Natural killer cell (primary cell): ENCODE measurements around the gene PPP1R15B. TPM values are rescaled to one million over a fixed set of nuclear protein-coding genes. Genes with fewer than 3 reads are reported as not detected.

Source experiments
- ATAC-seq, 3 donors: fragments of 150-1000 bp in 2 of 3; fragments of 200-7000 bp in 1 of 3; cut with Tn5 transposase; 1 replicate in 1 of 3; 2 replicates in 2 of 3; pipeline ENCODE4 v1.10.0; 2021; ENCODE audit warnings: mild to moderate bottlenecking in 2 of 3, moderate library complexity in 2 of 3
- DNase-seq, 2 donors: peaks; one replicate each; pipeline versions ENCODE4 v3.0.0 to v3.0.0-alpha.2; 2013 to 2021; ENCODE audit warnings: mixed read lengths in 1 of 2
- H3K27ac ChIP-seq: one replicate; pipeline ENCODE4 v1.5.1; 2013; ENCODE audit warnings: mild to moderate bottlenecking, low read length
- H3K27me3 ChIP-seq: one replicate; pipeline ENCODE4 v1.6.1; 2013; ENCODE audit warnings: low read length; ENCODE audit not compliant: control insufficient read depth, insufficient read depth
- H3K36me3 ChIP-seq: one replicate; pipeline ENCODE4 v1.6.1; 2013; ENCODE audit warnings: low read length; ENCODE audit not compliant: control insufficient read depth, insufficient read depth
- H3K4me1 ChIP-seq: one replicate; pipeline ENCODE4 v1.6.1; 2013; ENCODE audit warnings: low read length; ENCODE audit not compliant: control insufficient read depth, insufficient read depth
- H3K4me3 ChIP-seq: one replicate; pipeline ENCODE4 v1.5.1; 2013; ENCODE audit warnings: low read length
- H3K9me3 ChIP-seq: one replicate; pipeline ENCODE4 v1.6.1; 2013; ENCODE audit warnings: low read length; ENCODE audit not compliant: control insufficient read depth, insufficient read depth
- H3K27ac Mint-ChIP-seq, 2 donors: one replicate each; pipeline ENCODE4 v1.8.0; 2022; ENCODE audit warnings: mild to moderate bottlenecking in 2 of 2, mixed read lengths in 2 of 2, moderate library complexity in 1 of 2
- H3K27me3 Mint-ChIP-seq, 2 donors: one replicate each; pipeline ENCODE4 v1.8.0; 2022; ENCODE audit warnings: low read depth in 2 of 2, mixed read lengths in 2 of 2
- H3K36me3 Mint-ChIP-seq: one replicate; pipeline ENCODE4 v1.8.0; 2022; ENCODE audit warnings: mixed read lengths
- H3K4me1 Mint-ChIP-seq, 2 donors: one replicate each; pipeline ENCODE4 v1.8.0; 2022; ENCODE audit warnings: mixed read lengths in 2 of 2
- H3K4me3 Mint-ChIP-seq: one replicate; pipeline ENCODE4 v1.8.0; 2022; ENCODE audit warnings: mild to moderate bottlenecking, moderate library complexity, mixed read lengths
- H3K9me3 Mint-ChIP-seq, 2 donors: one replicate each; pipeline ENCODE4 v1.8.0; 2022; ENCODE audit warnings: mixed read lengths in 2 of 2
- CTCF ChIP-seq: fragments of 200-600 bp; IDR thresholded peaks from one replicate; pipeline ENCODE4 v1.8.0; 2022; ENCODE audit warnings: antibody characterized with exemption
- WGBS: methylation state at CpG from one replicate; pipeline ENCODE4 v1.1.7; 2013; ENCODE audit warnings: missing lambda C conversion rate; ENCODE audit not compliant: insufficient coverage; 5-methylcytosine and 5-hydroxymethylcytosine counted together
- intact Hi-C: fragments of 100-400 bp; cut with micrococcal nuclease; formaldehyde crosslinking; loops from one replicate; pipeline ENCODE4 v1.14.2; 2022
- total RNA-seq, 4 donors: library from RNA; stranded (reverse); fragments of 120-200 nt in 1 of 4; gene quantifications; one replicate each; pipeline versions ENCODE4 v1.2.3 to v1.2.4, GENCODE V29; 2013 to 2022

PPP1R15B gene
- total RNA-seq, 3 donors from 2014 or later (not counting 1 experiment from before 2014, with no cell fraction given): 174 to 236 (median 222) TPM

- H3K4me3 Mint-ChIP-seq: no peak overlapping the region
- DNase-seq: no peak
- no peaks in the 10 kb centered on the region for H3K36me3 ChIP-seq
- no peak for TF ChIP-seq CTCF
- no peaks in the 10 kb centered on the region for H3K36me3 Mint-ChIP-seq
- H3K9me3 ChIP-seq: no peaks in the 10 kb centered on the region
- intact Hi-C loops: no loop called here
- H3K27ac Mint-ChIP-seq: no peak overlapping the region
- peak in 2 of 3 donors; percentile 50 to 60 for ATAC-seq
- peaks cover 0 to 5% of the 10 kb centered on the region in 2 donors for H3K27me3 Mint-ChIP-seq
- WGBS: 39% methylated on average over 13 of the region's 13 CpGs
- H3K4me1 ChIP-seq: peaks cover 1% of the 10 kb centered on the region
- H3K4me3 ChIP-seq: no peak overlapping the region
- no peak overlapping the region for H3K27ac ChIP-seq
- H3K9me3 Mint-ChIP-seq: no peaks in the 10 kb centered on the region
- H3K4me1 Mint-ChIP-seq: peaks cover 6 to 7% of the 10 kb centered on the region in 2 donors
- H3K27me3 ChIP-seq: no peaks in the 10 kb centered on the region
Observed at GRCh38 chr1:204368996-204369726, 42.5 kb downstream of the PPP1R15B start.

GRCh38 chr1:204367956-204368355 lies 43.7 kb downstream of the PPP1R15B start:
- peaks cover 0 to 5% of the 10 kb centered on the region in 2 donors for H3K27me3 Mint-ChIP-seq
- H3K27ac Mint-ChIP-seq: no peak overlapping the region
- H3K4me3 ChIP-seq: no peak overlapping the region
- ATAC-seq (no peak), DNase-seq (no peak)
- no peaks in the 10 kb centered on the region for H3K36me3 Mint-ChIP-seq
- no peaks in the 10 kb centered on the region for H3K27me3 ChIP-seq
- H3K4me1 Mint-ChIP-seq: peaks cover 14 to 19% of the 10 kb centered on the region in 2 donors
- 96% methylated on average over 10 of the region's 10 CpGs for WGBS
- H3K36me3 ChIP-seq: no peaks in the 10 kb centered on the region
- peaks cover 9% of the 10 kb centered on the region for H3K4me1 ChIP-seq
- H3K9me3 ChIP-seq: no peaks in the 10 kb centered on the region
- H3K27ac ChIP-seq: no peak overlapping the region
- no peak for TF ChIP-seq CTCF
- no peak overlapping the region for H3K4me3 Mint-ChIP-seq
- no peaks in the 10 kb centered on the region for H3K9me3 Mint-ChIP-seq
- intact Hi-C loops: no loop called here

- no peak for TF ChIP-seq CTCF
- Histone ChIP-seq H3K9me3 (no peaks in the 10 kb centered on the region), H3K4me3 (no peak overlapping the region), H3K27ac (no peak overlapping the region), H3K4me1 (peaks cover 14% of the 10 kb centered on the region), H3K36me3 (no peaks in the 10 kb centered on the region), H3K27me3 (no peaks in the 10 kb centered on the region)
- ATAC-seq: no peak
- DNase-seq: no peak
- 85% methylated on average over 16 of the region's 16 CpGs for WGBS
- no peak overlapping the region for H3K4me3 Mint-ChIP-seq
- peaks cover 14 to 20% of the 10 kb centered on the region in 2 donors for H3K4me1 Mint-ChIP-seq
- H3K9me3 Mint-ChIP-seq: no peaks in the 10 kb centered on the region
- intact Hi-C loops: no loop called here
- H3K27me3 Mint-ChIP-seq: peaks cover 0 to 2% of the 10 kb centered on the region in 2 donors
- H3K27ac Mint-ChIP-seq: no peak overlapping the region
- no peaks in the 10 kb centered on the region for H3K36me3 Mint-ChIP-seq
Observed at GRCh38 chr1:204367193-204367858, 44.3 kb downstream of the PPP1R15B start.
